HG03064 (cell line): Measurements from ENCODE around the gene RASA4B.
A peak's percentile ranks its signal among the peaks of the same experiment; 100 is the strongest.
"Not testable (repeated sequence)": the region's sequence is repeated elsewhere in the genome, so short reads cannot be mapped to it uniquely, and the experiment has no call there.

Experiments used
- ATAC-seq: cut with Tn5 transposase; IDR thresholded peaks from one replicate; pipeline ENCODE4 v1.9.1; 2021; ENCODE audit warnings: low read depth; ENCODE audit not compliant: unreplicated experiment

RASA4B gene

GRCh38 chr7:102474736-102475435 is 42.7 kb downstream of the RASA4B start:
- not testable (repeated sequence) for ATAC-seq

GRCh38 chr7:102474116-102474515 is 43.5 kb downstream of the RASA4B start:
- ATAC-seq = not testable (repeated sequence)

DNA sequence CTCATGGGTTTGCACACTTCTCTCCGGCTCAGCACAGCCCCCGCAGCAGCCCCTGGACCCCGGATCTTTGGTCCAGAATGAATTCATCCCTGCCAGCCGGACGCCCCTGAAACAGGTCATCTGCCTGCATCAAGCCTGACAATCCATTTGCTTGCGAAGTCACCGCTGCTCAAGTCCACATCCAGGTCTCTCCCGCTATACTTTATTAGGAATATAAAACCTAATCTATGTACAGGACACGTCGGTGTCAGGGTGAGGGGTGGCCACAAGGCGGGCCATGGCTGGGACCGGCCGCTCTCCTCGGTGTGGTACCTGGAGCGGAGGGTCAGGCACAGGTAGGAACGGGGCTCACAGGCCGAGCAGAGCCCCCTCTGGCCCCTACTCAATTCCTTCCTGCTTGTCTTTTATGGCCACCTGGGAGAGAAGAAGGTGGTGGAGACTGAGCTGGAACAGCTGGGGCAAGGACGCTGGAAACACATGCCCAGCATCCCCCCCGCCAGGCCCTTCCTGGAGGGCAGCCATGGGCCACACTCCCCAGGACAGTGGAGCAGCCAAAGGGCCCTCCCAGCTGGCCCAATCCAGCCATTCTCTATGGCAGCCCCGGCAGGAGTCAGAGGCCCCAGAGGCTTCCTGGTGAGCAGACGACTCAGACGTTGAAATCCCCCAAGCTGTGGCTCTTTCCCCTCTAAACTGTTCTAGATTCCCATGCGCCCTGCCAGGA is 44.1 kb downstream of the RASA4B start:
- no peak for ATAC-seq

GRCh38 chr7:102472126-102473041 is 45.2 kb downstream of the RASA4B start:
- ATAC-seq = no peak

DNA sequence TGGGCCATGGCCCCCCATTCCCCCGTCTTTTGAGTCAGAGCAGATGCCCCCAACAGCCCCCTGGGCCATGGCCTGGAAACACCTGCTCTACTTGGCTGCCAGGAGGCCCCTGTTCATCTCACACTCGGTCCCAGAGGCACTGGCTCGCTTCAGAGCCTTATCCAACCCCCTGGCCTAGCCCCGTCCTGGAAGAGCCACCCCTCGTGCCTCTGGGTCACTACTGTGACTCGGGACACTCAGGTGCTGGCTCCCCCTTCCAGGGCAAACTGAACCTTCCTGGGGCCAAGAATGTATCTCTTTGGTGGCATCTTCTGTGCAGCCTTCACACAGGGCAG is 45.8 kb downstream of the RASA4B start:
- ATAC-seq = no peak

DNA sequence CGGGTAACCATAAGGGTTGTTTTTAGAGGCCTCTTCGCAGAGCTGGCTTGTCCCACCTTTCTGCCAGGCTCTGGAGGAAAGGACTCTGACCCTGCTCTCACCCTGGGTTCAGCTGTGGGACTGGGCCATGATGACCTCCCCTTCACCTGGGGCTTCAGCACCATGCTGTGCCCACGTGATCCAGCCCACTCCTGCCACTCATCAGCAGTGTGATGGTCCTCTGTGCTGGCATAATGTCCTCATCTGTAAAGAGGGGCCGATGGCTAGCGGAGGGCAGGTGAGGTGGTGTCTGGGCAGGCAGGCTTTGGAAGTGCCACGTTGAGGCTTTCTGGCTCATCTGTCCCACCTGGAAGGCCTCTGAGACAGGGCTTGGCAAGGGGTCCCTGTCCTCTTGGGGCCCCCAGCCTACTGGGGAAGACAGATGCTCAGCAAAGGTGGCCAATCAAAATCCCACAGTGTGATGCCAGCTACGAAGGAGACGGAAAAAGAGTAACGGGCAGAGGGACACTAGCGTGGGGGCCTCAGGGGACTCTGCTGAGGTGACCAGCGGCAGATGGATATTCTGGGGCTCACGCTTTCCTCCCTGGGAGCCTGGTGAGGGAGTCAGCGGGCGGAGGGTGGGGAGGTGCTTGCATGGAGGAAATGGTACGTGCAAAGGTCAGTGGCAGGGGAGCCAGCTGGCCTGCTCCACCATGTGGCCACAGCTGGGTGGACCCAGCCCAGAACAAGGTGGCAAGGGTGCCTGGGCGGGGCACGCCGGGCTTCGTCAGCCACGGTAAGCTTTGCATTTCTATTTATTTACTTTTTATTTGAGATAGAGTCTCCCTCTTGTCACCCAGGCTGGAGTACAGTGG is 47.4 kb downstream of the RASA4B start:
- ATAC-seq = no peak

GRCh38 chr7:102469351-102469971 is 48.1 kb downstream of the RASA4B start:
- no peak for ATAC-seq

- no peak for ATAC-seq
Measured at GRCh38 chr7:102468478-102469350, 48.9 kb downstream of the RASA4B start.

- ATAC-seq = no peak
Measured at GRCh38 chr7:102467581-102468477, 49.7 kb downstream of the RASA4B start.

GRCh38 chr7:102466097-102466496 is 51.5 kb downstream of the RASA4B start:
- ATAC-seq = no peak

GRCh38 chr7:102464577-102465280 is 52.8 kb downstream of the RASA4B start, which contains the start of the genes ALKBH4 and LRWD1:
TSS of gene ALKBH4 (minus strand) at chr7:102464863. CDS start at chr7:102464836, 27 bp downstream.
TSS of gene LRWD1 (plus strand) at chr7:102464984. CDS start at chr7:102465081, 97 bp downstream.
- ATAC-seq = peak; percentile 79

GRCh38 chr7:102463841-102464576 is 53.6 kb downstream of the RASA4B start:
- ATAC-seq = no peak

DNA sequence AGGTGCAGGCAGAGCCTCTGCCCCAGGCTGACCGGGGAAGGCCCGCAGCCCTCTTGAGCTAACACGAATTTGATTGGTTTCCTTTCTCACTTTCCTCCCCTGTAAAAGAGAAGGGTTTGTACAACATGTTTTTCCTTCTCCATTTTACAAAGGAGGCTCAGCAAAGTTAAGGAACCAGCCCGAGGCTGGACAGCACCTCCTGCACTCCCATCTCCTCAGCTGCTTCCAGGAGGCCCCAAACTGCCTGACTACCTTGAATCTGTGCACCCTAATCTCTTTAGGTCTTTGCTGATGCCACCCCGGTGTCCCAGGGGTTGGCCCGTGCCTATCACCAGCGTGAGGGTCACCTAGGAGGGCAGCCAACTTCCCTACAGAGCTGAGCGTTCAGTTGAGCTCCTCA is 57.1 kb downstream of the RASA4B start:
- no peak for ATAC-seq

DNA sequence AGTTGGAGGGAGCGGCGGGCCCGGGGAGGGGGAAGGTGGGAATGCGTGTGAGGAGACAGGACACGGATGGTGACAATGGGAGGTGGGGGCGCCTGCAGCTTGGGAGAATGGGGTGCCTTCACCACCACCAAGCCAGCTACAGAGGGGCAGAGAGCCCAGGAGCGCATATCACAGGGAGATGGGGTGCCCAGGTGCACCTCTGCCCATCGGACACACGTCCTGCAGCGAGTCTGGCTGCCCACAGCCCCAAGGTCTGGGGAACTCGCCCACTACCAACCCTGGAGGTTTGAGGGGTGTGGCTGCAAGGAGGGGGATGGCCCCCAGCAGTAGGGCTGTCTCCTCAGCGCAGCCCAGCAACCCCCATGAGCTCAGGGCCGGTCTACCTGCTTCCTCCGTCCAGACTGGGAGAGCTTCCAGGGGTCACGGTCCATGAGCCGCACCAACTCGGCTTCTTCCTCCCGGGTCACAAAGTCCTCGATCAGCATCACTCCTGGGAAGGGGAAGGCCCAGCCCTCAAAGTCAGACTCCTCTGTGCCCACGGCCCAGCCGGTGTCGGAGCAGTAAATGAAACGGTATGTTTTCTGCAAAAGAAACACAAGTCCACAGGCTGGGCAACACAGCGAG is 58.2 kb downstream of the RASA4B start:
- no peak for ATAC-seq

DNA sequence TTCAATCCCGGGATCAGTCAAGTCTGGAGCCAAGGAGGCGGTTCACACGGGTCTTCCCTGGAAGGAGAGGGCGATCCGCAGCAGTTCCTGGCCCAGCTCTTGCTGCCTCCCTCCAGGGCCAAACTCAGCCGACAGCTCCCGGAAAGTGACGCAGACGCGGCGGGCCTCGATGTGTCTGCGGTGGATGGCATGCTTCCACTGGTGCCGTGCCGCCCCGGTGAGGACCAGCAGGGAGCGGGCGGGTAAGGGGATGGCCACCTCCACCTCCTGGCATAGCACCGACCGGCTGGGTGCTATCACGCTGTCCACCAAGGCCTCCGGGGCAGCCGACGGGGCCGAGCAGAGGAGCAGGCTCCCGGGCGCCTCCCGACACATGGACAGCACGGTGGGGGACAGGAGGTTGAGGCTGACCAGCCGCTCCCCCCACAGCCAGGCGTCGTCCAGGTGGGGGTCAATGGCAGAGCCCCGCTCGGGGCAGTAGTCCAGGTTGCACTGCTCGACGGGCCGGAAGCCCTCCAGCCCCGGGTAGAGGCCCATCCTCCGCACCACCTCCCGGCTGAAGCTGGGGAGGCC is 60.1 kb downstream of the RASA4B start:
- no peak for ATAC-seq

- ATAC-seq = no peak
Measured at GRCh38 chr7:102456327-102456726, 61.2 kb downstream of the RASA4B start.
